GM18507 (cell line): ENCODE measurements around the gene NIP7.

Source experiments
- DNase-seq: peaks from one replicate; pipeline ENCODE4 v3.0.0; 2011; ENCODE audit warnings: low read depth; ENCODE audit not compliant: insufficient read length; ENCODE audit errors: extremely low spot score
- FAIRE-seq: peaks from 2 replicates; lab custom pipeline; 2011; peaks lifted over from hg19 to GRCh38; lab: Jason Lieb, UNC

Gene NIP7

DNA sequence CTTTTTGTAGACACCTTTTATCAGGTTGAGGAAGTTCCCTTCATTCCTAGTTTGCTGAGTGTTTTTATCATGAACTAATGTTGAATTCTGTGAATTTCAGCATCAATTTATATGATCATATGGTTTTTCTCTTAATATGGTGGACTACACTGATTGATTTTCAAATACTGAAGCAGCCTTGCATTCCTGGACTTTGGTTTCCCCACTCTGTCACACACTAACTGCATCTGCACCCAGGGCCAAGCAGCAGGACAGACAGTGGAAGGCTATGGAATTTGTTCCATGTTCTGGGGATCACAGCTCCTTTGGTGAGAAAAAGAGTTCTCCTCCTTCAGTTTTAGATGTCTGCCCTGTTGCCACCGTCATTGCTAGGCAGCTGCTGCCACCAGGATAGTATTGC lies 38.5 kb downstream of the NIP7 start:
- no peak for DNase-seq
- no peak for FAIRE-seq

GRCh38 chr16:69378760-69379159 lies 39.2 kb downstream of the NIP7 start:
- no peak for FAIRE-seq

GRCh38 chr16:69381231-69381630 lies 41.7 kb downstream of the NIP7 start:
- DNase-seq = no peak
- FAIRE-seq = no peak

More at GRCh38 chr16:69378760-69379159, 39.2 kb downstream of the NIP7 start:
- DNase-seq = no peak

DNA sequence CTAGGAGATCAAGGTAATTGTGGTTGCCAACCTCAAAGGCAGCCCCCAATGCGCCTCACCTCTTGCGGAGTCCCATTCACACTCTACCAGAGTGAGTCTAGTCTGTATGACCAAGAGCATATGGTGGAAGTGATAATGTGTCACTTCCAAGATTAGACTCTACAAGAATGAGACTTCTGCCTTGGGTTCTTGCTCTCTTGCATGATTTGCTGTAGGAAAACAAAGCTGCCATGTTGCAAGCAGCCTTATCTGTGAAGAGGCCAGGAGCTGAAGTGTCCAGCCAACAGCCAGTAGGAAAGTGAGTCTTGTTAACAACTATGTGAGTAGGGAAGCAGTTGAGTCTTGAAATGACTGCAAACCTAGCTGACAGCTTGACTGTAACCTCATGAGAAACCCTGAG lies 42.8 kb downstream of the NIP7 start:
- no peak for FAIRE-seq
- DNase-seq = no peak

- FAIRE-seq (no peak), DNase-seq (no peak)
Measured at GRCh38 chr16:69384974-69385373, 45.4 kb downstream of the NIP7 start.

DNA sequence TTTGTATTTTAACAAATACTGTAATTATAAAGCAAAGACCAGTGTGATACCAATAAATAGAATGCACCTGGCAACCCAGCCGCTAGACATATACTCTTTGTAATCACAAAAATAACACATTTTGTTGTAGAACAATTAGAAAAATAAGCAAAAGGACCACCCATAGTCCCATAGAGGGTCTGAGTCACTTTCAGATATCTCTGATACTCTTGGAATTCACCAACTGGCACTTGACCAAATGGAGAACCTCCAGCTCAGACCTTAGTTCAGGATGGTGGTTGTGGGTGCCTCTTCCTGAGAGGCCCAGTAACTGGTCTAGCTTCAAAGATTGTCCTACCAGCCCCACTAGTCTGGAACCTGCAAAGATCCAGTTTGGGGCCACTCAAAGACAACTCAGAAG lies 47.0 kb downstream of the NIP7 start:
- FAIRE-seq = no peak
- no peak for DNase-seq
